SK-N-MC (cell line): Measurements from ENCODE around the gene GTSF1L.

ENCODE experiments used
- DNase-seq: peaks from one replicate; pipeline ENCODE4 v3.0.0-alpha.2; 2011; ENCODE audit warnings: low read depth, low spot score
- H3K27ac ChIP-seq: fragments of 200-600 bp; sonication (generic); 2 replicates; pipeline ENCODE4 v1.5.1; 2016; ENCODE audit warnings: mixed run types
- H3K36me3 ChIP-seq: fragments of 200-600 bp; sonication (generic); 2 replicates; pipeline ENCODE4 v1.6.1; 2017; ENCODE audit warnings: antibody characterized with exemption, low read length, mixed read lengths; ENCODE audit not compliant: insufficient read depth
- H3K4me3 ChIP-seq: fragments of 200-600 bp; sonication (generic); 2 replicates; pipeline ENCODE4 v1.5.1; 2016
- H3K9ac ChIP-seq: fragments of 200-600 bp; sonication (generic); 2 replicates; pipeline ENCODE4 v1.8.0; 2017; ENCODE audit warnings: mixed run types, mixed read lengths; ENCODE audit not compliant: insufficient read length
- H3K9me3 ChIP-seq: fragments of 200-600 bp; sonication (generic); 2 replicates; pipeline ENCODE4 v1.6.1; 2017; ENCODE audit warnings: low read depth, mild to moderate bottlenecking, antibody characterized with exemption, low read length, moderate library complexity, mixed read lengths
- EZH2 ChIP-seq: fragments of 200-600 bp; sonication (generic); IDR thresholded peaks from one replicate; pipeline ENCODE4 v1.6.1; 2017; ENCODE audit warnings: antibody characterized with exemption
- FOXP2 ChIP-seq: optimal IDR thresholded peaks from 2 replicates; pipeline ENCODE3; 2011; ENCODE audit warnings: mild to moderate bottlenecking, moderate library complexity; ENCODE audit not compliant: insufficient read depth; ENCODE audit errors: extremely low read length, control extremely low read depth
- POLR2AphosphoS5 ChIP-seq: IDR thresholded peaks from 2 replicates; pipeline ENCODE4 v1.6.1; 2012; ENCODE audit warnings: mild to moderate bottlenecking, low read depth, low read length, borderline replicate concordance

The GTSF1L gene

GRCh38 chr20:43715511-43715910, 11.3 kb downstream of the GTSF1L start:
- Histone ChIP-seq H3K27ac (no peak overlapping the region), H3K36me3 (peaks cover 54% of the 10 kb centered on the region; the same call in 1 of the 2 replicates), H3K9me3 (no peaks in the 10 kb centered on the region), H3K9ac (no peak overlapping the region), H3K4me3 (no peak overlapping the region)
- TF ChIP-seq POLR2AphosphoS5 (no peak), FOXP2 (no peak), EZH2 (no peak)
- DNase-seq = no peak

- no peak for DNase-seq
- Histone ChIP-seq H3K9me3 (no peaks in the 10 kb centered on the region), H3K4me3 (no peak overlapping the region), H3K36me3 (peaks cover 59% of the 10 kb centered on the region; the same call in 1 of the 2 replicates), H3K9ac (no peak overlapping the region), H3K27ac (no peak overlapping the region)
- TF ChIP-seq EZH2 (no peak), FOXP2 (no peak), POLR2AphosphoS5 (no peak)
These were observed 11.8 kb downstream of the GTSF1L start for GRCh38 chr20:43715044-43715443.

- Histone ChIP-seq H3K9ac (no peak overlapping the region), H3K36me3 (peaks cover 82% of the 10 kb centered on the region), H3K9me3 (no peaks in the 10 kb centered on the region), H3K4me3 (no peak overlapping the region), H3K27ac (no peak overlapping the region)
- no peak for DNase-seq
- TF ChIP-seq FOXP2 (no peak), EZH2 (no peak), POLR2AphosphoS5 (no peak)
These were observed 15.6 kb downstream of the GTSF1L start for GRCh38 chr20:43711098-43711654.

GRCh38 chr20:43710370-43711044, 16.3 kb downstream of the GTSF1L start:
- no peak overlapping the region for H3K27ac ChIP-seq
- TF ChIP-seq POLR2AphosphoS5 = no peak
- TF ChIP-seq FOXP2 = no peak
- TF ChIP-seq EZH2 = no peak

GRCh38 chr20:43702502-43702901, 24.3 kb downstream of the GTSF1L start:
- no peak for DNase-seq
- no peak overlapping the region for H3K4me3 ChIP-seq
- TF ChIP-seq EZH2 (no peak), FOXP2 (no peak)
- no peak overlapping the region for H3K27ac ChIP-seq
- H3K9me3 ChIP-seq = no peaks in the 10 kb centered on the region
- no peak overlapping the region for H3K9ac ChIP-seq
- peaks cover 75% of the 10 kb centered on the region for H3K36me3 ChIP-seq

More at GRCh38 chr20:43710370-43711044, 16.3 kb downstream of the GTSF1L start:
- Histone ChIP-seq H3K9me3 (no peaks in the 10 kb centered on the region), H3K9ac (no peak overlapping the region), H3K4me3 (no peak overlapping the region), H3K36me3 (peaks cover 83% of the 10 kb centered on the region)
- no peak for DNase-seq

- Histone ChIP-seq H3K9me3 (no peaks in the 10 kb centered on the region), H3K27ac (no peak overlapping the region), H3K9ac (no peak overlapping the region), H3K36me3 (peaks cover 67% of the 10 kb centered on the region), H3K4me3 (no peak overlapping the region)
- no peak for DNase-seq
- TF ChIP-seq FOXP2 = no peak
- TF ChIP-seq EZH2 = no peak
- TF ChIP-seq POLR2AphosphoS5 = no peak
These were observed 26.2 kb downstream of the GTSF1L start for GRCh38 chr20:43700627-43701026.

- Histone ChIP-seq H3K9me3 (no peaks in the 10 kb centered on the region), H3K4me3 (no peak overlapping the region), H3K9ac (no peak overlapping the region), H3K27ac (no peak overlapping the region), H3K36me3 (peaks cover 64% of the 10 kb centered on the region)
- no peak for DNase-seq
- no peak for TF ChIP-seq EZH2
- TF ChIP-seq FOXP2 = no peak
- TF ChIP-seq POLR2AphosphoS5 = no peak
These were observed 26.7 kb downstream of the GTSF1L start for GRCh38 chr20:43699941-43700565.

GRCh38 chr20:43695571-43695970, 31.2 kb downstream of the GTSF1L start:
- H3K36me3 ChIP-seq = peaks cover 46% of the 10 kb centered on the region
- H3K9ac ChIP-seq = no peak overlapping the region
- no peak for TF ChIP-seq FOXP2
- TF ChIP-seq POLR2AphosphoS5 = no peak
- TF ChIP-seq EZH2 = no peak
- no peaks in the 10 kb centered on the region for H3K9me3 ChIP-seq
- no peak overlapping the region for H3K27ac ChIP-seq
- no peak overlapping the region for H3K4me3 ChIP-seq
- DNase-seq = no peak

GRCh38 chr20:43694763-43695162, 32.0 kb downstream of the GTSF1L start:
- H3K9ac ChIP-seq = no peak overlapping the region
- peaks cover 42% of the 10 kb centered on the region for H3K36me3 ChIP-seq
- H3K27ac ChIP-seq = no peak overlapping the region
- TF ChIP-seq EZH2 = no peak
- TF ChIP-seq POLR2AphosphoS5 = no peak
- no peak for TF ChIP-seq FOXP2
- H3K4me3 ChIP-seq = no peak overlapping the region
- DNase-seq = no peak
- H3K9me3 ChIP-seq = no peaks in the 10 kb centered on the region
